ENCODE data around the gene CECR2.

The CECR2 gene

GRCh38 chr22:17397756-17398547, 28.7 kb downstream of the CECR2 start:
- no peak for TF ChIP-seq EZH2 (IDR thresholded peaks at IDR 0.05; ENCODE audit: borderline replicate concordance, low read depth, low read length, severe bottlenecking)
- TF ChIP-seq CTCF (IDR thresholded peaks at IDR 0.05; ENCODE audit: borderline replicate concordance, extremely low read depth, low read length, poor library complexity, severe bottlenecking), result no peak
- H3K27ac ChIP-seq (ENCODE audit: low read length), result no peak overlapping the region
- no peaks in the 10 kb centered on the region for H3K27me3 ChIP-seq (ENCODE audit: insufficient read depth, low read length, poor library complexity)
- ATAC-seq (ENCODE audit: insufficient read depth, low read depth), result no peak
- H3K9ac ChIP-seq (ENCODE audit: low read depth, low read length), result no peak overlapping the region
- no peak overlapping the region for H3K4me2 ChIP-seq (ENCODE audit: insufficient read depth, low read length)
- no peaks in the 10 kb centered on the region for H3K9me3 ChIP-seq (ENCODE audit: insufficient read depth, low read length, severe bottlenecking)
- no peaks in the 10 kb centered on the region for H4K20me1 ChIP-seq (ENCODE audit: insufficient read depth, low read length)
- no peak for DNase-seq
- H2AFZ ChIP-seq (ENCODE audit: low read depth, low read length), result no peak overlapping the region
- H3K4me3 ChIP-seq (ENCODE audit: low read depth in 1 of 2, low read length in 2 of 2), result no peak overlapping the region
- H3K79me2 ChIP-seq (ENCODE audit: insufficient read depth, low read length), result no peaks in the 10 kb centered on the region
- no peaks in the 10 kb centered on the region for H3K4me1 ChIP-seq (ENCODE audit: insufficient read depth, low read length)
- no peaks in the 10 kb centered on the region for H3K36me3 ChIP-seq (ENCODE audit: insufficient read depth, low read length)

GRCh38 chr22:17400305-17400704, 31.0 kb downstream of the CECR2 start:
- Histone ChIP-seq H4K20me1 (ENCODE audit: insufficient read depth, low read length) (no peaks in the 10 kb centered on the region), H3K27ac (ENCODE audit: low read length) (no peak overlapping the region), H3K4me1 (ENCODE audit: insufficient read depth, low read length) (no peaks in the 10 kb centered on the region), H3K4me3 (ENCODE audit: low read depth in 1 of 2, low read length in 2 of 2) (no peak overlapping the region), H3K4me2 (ENCODE audit: insufficient read depth, low read length) (no peak overlapping the region), H2AFZ (ENCODE audit: low read depth, low read length) (no peak overlapping the region), H3K9ac (ENCODE audit: low read depth, low read length) (no peak overlapping the region), H3K27me3 (ENCODE audit: insufficient read depth, low read length, poor library complexity) (no peaks in the 10 kb centered on the region), H3K79me2 (ENCODE audit: insufficient read depth, low read length) (no peaks in the 10 kb centered on the region), H3K9me3 (ENCODE audit: insufficient read depth, low read length, severe bottlenecking) (no peaks in the 10 kb centered on the region), H3K36me3 (ENCODE audit: insufficient read depth, low read length) (no peaks in the 10 kb centered on the region)
- no peak for DNase-seq
- TF ChIP-seq CTCF (IDR thresholded peaks at IDR 0.05; ENCODE audit: borderline replicate concordance, extremely low read depth, low read length, poor library complexity, severe bottlenecking) (no peak), EZH2 (IDR thresholded peaks at IDR 0.05; ENCODE audit: borderline replicate concordance, low read depth, low read length, severe bottlenecking) (no peak)
- ATAC-seq (ENCODE audit: insufficient read depth, low read depth), result no peak

GRCh38 chr22:17401728-17402127, 32.5 kb downstream of the CECR2 start:
- H3K27me3 ChIP-seq (ENCODE audit: insufficient read depth, low read length, poor library complexity), result no peaks in the 10 kb centered on the region
- no peak overlapping the region for H3K4me2 ChIP-seq (ENCODE audit: insufficient read depth, low read length)
- H3K9ac ChIP-seq (ENCODE audit: low read depth, low read length), result no peak overlapping the region
- H3K4me1 ChIP-seq (ENCODE audit: insufficient read depth, low read length), result no peaks in the 10 kb centered on the region
- H3K4me3 ChIP-seq (ENCODE audit: low read depth in 1 of 2, low read length in 2 of 2), result no peak overlapping the region
- DNase-seq, result no peak
- H2AFZ ChIP-seq (ENCODE audit: low read depth, low read length), result no peak overlapping the region
- no peak for TF ChIP-seq EZH2 (IDR thresholded peaks at IDR 0.05; ENCODE audit: borderline replicate concordance, low read depth, low read length, severe bottlenecking)
- TF ChIP-seq CTCF (IDR thresholded peaks at IDR 0.05; ENCODE audit: borderline replicate concordance, extremely low read depth, low read length, poor library complexity, severe bottlenecking), result no peak
- no peak overlapping the region for H3K27ac ChIP-seq (ENCODE audit: low read length)
- H4K20me1 ChIP-seq (ENCODE audit: insufficient read depth, low read length), result no peaks in the 10 kb centered on the region
- no peaks in the 10 kb centered on the region for H3K79me2 ChIP-seq (ENCODE audit: insufficient read depth, low read length)
- no peaks in the 10 kb centered on the region for H3K36me3 ChIP-seq (ENCODE audit: insufficient read depth, low read length)
- no peaks in the 10 kb centered on the region for H3K9me3 ChIP-seq (ENCODE audit: insufficient read depth, low read length, severe bottlenecking)
- ATAC-seq (ENCODE audit: insufficient read depth, low read depth), result no peak
